COLO668 (cell line): Measurements from ENCODE around the gene TMEM174.

Experiments used
- DNase-seq: peaks from one replicate; lab custom pipeline; 2025; ENCODE audit not compliant: unreplicated experiment; lab: John Stamatoyannopoulos, UW

TMEM174 gene

DNA sequence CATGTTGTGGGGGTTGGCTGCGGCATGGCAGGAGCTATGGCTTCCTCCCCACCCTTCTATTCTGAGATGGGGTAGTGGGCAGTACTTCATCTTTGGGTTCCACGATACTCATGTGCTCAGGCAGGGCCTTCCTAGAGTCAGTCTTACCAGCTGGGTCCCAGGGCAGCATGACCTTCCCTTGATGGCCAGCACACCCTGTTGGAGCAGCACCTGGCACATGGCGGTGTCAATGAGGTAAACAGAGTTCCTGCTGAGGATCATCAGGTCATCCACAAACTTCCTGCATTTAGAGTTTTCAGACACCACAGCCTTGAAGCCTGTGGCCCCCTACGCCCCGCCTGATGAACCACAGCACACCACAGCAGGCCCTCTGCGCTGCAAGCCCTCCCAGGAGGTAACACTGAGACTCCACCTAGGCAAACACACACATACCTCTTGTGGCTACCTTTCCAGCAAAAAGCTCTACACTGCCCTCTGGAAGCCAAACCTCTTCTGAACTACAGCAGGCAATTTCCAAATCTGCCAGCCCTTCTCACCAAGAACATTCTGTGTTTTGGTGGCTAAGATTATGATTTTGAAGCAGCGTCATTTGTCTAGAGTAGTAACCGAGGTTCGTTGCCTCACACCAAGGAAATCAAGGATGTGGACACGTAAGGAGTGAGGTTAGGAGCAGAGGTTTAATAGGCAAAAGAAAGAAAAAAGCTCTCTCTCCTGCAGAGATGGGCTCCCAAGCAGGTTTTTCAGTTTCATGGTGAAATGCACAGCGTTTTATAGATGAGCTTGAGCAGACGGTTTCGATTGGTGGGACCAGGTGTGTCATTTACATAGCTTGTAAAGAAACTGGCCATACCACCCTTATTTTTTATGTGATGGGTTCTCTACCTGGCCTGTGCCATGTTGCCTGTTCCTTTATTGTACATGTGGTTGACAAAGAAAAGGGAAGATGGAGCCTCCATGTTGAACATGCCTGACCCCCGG lies 20.3 kb upstream of the TMEM174 start:
- no peak for DNase-seq

DNA sequence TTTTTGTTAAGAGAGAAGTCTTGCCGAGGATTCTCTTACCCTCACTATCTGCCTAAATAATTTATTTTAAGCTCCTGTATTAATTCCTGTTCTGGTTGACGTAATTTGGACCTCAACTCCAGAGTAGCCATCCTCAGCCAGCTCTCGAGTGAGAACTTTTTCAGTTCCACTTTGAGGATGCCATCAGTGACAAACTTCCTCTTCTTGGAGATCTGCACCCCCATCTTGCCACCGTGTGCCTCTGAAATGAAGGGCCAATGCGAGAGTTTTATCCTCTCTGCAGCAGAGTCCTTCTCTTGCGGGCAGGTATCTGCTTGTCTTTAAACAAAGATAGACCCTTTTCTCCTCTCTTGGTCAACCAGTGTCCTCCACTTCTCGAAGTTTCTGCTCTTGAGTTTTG lies 19.5 kb upstream of the TMEM174 start:
- DNase-seq = no peak

DNA sequence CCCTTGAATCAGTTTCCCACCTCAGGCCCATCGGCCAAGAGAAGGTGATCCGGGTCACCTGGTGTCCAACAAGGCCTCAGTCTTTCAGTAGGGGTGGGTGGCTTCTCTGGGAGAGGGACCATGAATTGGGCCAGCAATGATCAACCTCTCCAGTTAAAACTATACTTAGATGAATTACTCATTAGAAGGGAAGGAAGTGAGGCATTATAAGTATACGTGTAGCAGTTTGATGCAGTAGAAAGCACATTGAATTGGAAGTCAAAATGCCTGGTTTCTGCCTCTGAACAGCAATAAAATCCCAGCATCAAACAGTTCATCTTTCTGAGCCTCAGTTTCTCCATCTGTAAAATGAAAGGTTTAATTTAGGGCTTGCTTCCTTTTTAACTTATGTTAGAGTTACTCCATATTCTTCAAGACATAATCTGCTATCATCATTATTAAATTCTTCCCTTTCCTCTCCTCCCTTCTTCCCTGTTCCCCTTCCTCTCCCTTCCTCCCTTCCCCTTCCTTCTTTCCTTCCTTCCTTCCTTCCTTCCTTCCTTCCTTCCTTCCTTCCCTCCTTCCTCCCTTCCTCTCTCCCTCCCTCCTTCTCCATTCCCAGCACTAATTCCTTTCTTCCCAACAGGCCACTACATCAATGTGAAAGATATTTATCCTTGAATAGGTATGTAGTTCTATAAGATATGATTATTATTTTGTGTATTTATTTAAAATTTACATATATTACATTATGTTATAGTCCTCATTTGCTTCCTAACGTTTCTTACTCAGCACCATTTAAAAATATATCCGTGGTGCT lies 18.6 kb upstream of the TMEM174 start:
- no peak for DNase-seq

DNA sequence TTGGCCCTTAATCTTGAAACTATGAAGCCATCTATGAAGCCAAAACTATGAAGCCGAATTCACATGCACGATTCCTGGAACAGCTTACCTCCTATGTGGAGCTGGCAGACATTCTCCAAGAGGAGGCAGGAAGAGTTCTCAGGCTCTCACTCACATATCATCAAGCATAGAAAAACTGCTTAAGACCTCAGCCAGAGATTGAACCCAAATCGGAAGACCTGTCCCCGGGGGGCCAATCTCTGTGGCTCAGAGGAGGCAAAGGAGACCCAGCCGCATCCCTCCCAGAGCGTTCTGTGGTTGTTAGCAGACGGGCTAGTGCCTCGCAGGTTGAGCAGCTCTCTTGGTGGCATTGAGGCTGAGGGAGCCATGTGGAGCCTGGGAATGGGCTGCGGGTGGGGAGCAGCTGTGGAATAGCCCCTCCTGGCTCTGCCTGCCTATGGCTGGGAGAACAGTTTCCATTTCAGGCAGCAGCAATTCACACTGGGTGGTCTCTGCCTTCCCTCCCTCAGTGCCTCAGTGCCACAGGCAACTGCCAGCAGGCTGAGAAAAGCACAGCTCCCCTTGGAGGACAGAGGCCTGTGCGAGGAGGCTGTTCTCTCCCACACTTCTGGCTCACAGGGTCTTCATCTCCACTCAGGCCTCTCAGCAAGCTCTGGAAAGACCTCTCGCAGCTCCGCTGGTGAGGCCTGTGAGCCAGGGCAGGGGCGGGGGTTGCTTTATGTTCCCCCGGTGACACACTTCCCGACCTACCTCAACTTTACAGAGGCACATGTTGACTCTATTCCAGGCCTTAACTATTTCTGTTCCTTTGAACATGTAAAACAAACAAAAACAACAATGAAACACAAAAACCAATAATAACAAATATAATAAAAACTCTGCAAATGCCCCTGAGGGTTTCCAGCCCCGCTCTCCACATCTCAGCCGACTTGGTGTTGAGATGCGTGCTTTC lies 17.4 kb upstream of the TMEM174 start:
- DNase-seq = no peak

DNA sequence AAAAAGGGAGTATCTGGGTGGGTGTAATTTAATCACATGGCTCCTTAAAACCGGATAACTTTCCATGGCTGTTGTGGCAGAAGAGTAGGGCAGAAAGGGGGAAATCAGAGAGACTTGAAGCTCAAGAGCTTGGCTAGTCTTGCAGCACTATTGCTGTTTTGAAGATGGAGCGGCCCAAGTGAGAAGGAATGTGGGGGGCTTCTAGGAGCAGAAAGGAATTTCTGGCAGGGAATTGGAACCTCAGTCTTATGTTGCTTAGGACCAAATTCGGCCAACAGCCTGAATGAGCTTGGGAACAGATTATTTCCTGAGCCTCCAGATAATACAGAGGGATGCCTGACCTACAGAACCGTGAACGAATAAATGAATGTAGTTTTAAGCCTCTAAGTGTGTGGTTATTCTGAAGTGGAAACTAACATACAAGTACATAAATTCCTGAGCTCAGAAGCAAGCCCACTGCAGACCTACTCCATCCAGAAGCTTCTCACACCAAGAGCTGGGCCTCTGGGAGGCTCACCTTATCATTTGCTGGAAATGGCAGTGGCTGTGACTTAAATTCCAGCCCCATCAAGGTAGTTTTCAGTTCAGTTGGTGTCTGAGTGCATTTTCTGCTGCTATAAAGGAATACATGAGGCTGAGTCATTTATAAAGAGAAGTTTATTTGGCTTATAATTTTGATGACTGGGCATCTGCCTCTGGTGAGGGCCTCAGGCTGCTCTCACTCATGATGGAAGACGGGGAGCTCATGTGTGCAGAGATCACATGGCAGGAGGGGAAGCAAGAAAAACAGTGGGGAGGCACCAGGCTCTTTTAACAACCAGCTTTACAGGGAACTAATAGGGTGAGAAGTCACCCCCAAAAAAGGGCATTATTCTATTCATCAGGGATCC lies 15.3 kb upstream of the TMEM174 start:
- DNase-seq = no peak

DNA sequence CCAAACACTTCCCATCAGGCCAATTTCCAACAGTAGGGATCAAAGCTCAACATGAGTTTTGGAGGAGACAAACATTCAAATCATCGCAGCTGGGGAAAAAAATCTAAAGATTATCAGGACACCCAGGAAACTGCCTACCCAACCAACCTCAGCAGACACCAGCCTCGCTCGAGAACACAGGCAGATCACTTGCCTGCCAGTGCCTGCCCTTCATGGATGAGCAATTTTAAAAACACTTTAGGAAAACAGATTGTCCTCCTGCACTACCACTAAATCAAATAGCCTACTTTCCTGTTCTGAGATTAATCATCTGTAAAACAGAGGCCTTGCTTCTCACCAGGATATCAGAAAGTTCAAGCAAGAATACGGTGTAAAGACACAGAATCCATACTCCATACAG lies 14.7 kb upstream of the TMEM174 start:
- peak; percentile 15 for DNase-seq

DNA sequence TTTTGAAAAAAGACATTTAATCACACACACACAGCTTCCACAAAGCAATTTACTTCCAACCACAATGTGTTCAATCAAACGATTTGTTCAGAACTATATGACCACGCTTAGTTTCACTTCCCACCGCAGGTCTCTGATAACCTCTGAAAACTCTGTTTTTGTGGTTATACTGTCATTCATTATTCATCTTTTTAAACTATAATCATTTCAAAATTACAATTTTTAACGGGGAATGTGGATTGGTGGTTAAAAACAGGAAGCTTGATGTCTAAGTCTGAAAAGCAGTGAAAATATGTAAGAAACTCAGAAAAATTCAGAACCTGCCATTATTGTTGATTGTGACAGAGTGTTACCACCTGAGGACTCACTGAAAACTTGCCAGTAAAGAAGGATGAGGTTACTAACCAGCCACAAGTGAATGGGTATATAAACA lies 12.7 kb upstream of the TMEM174 start:
- no peak for DNase-seq

DNA sequence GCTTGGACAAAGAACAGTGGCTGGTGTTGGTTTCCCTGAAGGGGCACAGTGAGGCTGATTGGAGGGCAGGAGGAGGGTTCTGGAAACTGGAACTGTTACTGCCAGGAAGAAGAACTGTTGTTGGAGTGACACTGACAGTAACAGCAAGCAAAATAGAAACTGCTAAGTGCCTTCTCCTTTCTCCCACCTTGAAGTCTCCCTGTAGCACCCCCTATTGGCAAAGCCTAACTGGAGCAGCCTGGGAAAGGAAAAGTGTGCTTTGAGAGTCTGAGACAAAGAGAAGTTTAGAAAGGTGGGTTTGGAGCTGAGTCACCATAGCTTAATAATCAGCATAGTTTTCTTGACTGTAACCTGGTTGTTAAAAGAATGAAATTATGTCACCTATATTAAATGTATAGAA lies 2.5 kb upstream of the TMEM174 start:
- DNase-seq = no peak

DNA sequence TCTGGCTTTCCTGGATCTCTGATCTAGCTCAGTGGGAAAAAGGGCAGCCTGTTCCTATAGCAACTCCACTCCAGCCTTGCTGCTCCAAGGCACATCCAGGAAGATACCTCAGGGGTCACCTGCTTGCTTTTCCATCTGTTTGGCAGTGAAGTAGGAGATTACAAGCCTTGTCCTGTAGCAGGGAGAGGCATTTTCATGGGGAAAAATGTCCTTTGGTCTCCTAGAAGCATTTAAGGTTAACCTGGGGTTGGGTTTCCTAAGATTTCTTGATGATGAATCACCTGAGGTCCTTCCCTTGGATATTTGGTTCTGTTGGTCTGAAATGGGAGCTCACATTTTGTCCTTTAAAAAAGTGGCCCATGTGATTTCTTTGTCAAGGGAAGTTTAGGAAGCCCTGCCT lies 1.5 kb upstream of the TMEM174 start:
- no peak for DNase-seq

DNA sequence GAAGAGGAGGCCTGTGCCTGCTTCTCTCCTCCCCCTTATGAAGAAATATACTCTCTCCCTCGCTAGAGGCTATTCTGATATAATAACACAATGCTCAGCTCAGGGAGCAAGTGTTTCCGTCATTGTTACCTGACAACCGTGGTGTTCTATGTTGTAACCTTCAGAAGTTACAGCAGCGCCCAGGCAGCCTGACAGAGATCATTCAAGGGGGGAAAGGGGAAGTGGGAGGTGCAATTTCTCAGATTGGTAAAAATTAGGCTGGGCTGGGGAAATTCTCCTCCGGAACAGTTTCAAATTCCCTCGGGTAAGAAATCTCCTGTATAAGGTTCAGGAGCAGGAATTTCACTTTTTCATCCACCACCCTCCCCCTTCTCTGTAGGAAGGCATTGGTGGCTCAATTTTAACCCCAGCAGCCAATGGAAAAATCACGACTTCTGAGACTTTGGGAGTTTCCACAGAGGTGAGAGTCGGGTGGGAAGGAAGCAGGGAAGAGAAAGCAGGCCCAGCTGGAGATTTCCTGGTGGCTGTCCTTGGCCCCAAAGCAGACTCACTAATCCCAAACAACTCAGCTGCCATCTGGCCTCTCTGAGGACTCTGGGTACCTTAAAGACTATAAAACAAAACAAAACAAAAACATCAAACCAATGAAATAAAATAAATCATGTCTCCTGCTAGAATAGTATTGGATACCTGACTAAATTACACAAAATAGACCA lies 1.3 kb downstream of the TMEM174 start:
- no peak for DNase-seq

DNA sequence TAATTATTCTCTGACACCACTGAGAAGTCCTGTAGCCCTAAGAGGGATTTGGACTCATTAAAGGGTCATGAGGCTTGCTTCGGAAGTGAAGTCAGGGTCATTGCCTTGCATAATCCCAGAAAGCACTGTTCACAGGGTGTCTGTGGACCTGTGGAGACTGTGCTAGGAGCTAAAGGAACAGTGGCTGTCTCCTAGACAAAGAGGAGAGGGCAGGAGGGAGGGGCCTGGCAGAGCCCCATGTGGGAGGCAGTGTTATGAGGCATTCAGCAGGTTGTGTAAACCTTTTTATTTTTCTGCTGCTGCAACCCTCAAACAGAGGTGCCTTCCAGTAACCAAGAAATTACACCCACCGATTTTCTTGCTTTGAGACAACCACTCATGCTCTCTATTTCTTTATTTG lies 3.3 kb downstream of the TMEM174 start:
- DNase-seq = no peak

DNA sequence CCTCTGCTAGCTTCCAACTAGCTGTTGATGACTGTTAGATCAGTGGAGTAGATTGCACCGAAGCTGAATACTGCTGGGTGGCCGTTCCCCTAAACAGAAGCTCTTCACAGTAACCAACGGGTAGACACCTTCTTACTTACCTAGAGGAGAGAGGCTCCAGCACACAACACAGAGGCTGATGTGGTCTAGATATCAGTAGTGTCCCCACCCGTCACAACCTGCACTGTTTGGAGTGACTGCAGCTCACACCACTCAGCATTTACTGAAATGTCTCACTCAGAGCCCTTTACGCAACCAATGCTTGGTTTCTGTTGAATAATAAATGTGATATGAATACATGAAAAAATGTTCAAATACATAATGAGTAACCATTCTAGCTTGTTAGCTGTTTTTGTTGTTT lies 5.3 kb downstream of the TMEM174 start:
- no peak for DNase-seq

DNA sequence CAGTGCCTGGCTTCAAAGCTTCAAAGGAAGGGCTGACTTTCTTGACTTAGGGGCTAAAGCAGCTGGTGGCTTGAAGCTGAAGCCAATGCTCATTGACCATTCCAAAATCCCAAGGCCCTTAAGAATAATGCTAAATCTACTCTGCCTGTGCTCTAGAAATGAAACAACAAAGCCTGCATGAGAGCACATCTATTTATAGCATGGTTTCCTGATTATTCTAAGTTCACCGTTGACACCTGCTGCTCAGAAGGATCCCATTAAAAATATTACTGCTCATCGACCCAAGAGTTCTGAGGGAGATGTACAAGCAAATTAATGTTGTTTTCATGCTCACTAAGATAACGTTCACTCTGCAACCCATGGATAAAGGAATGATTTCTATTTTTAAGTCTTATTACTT lies 6.7 kb downstream of the TMEM174 start:
- DNase-seq = no peak

DNA sequence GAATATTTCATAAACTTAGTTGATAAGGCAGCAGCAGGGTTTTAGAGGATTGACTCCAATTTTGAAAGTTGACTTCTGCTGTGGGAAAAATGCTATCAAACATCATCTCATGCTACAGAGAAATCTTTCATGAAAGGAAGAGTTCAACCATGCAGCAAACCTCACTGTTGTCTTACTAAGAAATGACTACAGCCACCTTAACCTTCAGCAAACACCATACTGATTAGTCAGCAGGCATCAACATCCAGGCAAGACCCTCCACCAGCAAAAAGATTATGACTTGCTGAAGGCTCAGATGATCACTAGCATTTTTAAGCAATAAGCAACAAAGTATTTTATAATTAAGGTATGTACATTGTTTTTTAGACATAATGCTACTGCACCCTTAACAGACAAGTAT lies 7.6 kb downstream of the TMEM174 start:
- DNase-seq = no peak

DNA sequence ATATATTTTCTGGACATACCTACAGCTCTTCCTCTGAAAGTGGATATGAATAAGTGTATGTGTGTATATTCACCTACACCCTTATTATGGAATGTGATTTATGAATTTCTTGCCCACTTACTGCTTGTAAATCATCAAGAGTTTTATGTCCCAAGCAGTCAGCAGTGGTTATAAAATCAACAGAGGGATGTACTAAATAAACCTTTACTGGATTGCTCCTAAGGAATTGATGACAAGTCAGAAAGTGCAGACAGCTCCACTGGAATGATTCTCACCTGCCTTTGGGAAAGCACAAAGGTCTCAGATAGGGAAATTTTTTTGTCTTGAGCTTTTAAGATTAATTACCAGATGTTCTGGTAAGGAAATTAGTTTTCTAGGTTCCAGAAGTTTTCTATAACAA lies 9.3 kb downstream of the TMEM174 start:
- DNase-seq = no peak

DNA sequence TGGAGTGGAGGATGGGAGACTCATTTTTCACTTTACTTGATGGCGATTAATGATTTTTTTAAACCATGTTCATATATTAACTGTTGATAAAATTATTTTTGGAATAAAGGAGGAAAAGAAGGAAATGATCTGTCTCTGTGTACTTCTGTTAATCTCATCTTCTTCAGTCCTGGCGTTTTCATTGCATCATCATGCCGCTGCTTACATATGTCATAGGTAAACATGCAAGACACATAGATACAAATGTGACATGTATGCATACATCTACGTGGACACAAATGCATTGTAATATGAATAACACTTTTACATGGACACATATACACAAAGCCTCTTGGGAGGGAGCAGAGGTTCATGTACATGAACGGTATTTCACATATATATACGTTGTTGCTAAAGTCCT lies 10.0 kb downstream of the TMEM174 start:
- DNase-seq = peak; percentile 32

DNA sequence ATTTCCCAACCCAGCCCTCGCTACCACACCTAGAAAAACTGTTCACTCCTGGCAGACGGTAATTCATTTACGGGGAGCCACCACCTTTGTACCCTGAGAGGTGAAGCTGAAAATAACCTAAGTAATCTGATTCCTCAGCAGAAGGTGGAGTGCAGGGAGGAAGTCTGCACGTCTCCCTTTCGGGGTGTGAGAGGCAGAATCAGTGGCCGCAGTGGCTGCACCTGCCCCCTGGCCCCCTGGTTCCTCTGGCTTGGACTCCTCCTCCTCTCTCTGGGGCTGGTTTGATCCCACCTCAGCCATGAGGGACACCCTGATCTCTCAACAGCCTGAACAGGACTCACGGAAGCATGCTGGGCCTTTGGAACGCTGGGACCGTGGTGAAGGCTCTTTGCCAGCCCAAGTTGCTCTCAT lies 10.5 kb downstream of the TMEM174 start:
- DNase-seq = peak; percentile 48

DNA sequence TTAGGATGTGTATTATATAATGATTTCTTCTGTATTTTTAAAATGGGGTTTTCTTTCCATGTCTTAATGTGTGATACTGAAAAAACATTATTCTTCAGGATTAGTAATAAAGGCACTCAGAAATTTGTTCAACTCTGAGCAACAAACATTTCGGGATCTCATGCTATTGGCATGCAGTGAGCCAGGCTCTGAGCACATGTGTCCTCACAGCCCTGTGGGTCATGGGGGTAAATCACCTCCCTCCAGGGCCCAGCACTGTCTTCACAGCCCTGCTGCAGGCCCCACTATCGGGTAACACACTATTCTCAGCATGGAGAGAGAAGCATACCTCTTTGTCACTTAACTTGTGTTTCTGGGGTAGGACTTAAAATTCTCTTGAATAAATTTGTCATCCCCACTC lies 14.0 kb downstream of the TMEM174 start:
- no peak for DNase-seq

DNA sequence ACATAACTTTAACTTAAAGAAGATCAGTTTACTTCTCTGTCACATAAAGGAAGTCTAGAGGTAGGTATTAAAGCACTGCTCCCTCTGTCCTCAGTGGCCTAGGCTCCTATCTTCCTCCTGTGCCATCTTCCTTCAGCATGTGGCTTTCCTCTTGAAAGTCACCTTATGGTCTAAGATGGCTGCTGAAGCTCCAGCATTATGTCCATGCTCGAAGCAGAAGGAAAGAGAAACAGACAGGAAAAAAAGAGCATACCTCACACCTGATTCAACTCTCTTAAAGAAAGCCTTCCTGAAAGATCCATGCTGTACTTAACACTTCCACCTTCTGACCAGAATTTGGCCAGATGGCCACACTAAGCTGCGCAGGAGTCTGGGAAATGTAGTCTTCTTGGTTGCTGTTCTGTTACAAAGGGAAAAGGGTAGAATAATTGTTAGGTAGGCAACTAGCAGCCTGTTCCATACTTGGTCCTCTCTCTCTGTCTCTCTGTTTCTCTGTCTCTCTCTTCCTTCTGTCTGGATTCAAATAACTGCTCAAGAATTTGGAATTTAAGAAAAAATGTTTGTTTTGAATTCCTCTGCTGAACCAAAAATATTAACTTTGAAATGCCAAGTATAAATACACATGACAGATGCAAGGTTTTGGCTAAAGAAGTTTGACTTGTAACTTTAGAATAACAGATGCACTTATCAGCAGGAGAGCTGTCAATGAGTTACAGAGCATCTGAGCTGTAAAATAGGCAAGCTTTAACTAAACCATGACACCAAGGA lies 16.0 kb downstream of the TMEM174 start:
- no peak for DNase-seq
